Uterus (tissue), 4 donors: ENCODE data around the gene GNB2. TPM values are rescaled to one million over a fixed set of nuclear protein-coding genes. Genes with fewer than 3 reads are reported as not detected.
A peak's percentile ranks its signal among the peaks of the same experiment; 100 is the strongest.

Source experiments
- DNase-seq, 2 donors: peaks; one replicate each; pipeline ENCODE4 v3.0.0-alpha.2; 2019 to 2020
- H3K27ac ChIP-seq, 2 donors: fragments of 200-600 bp; sonication (generic); 1 replicate in 1 of 2; 2 replicates in 1 of 2; pipeline ENCODE4 v1.5.1; 2016 to 2018
- H3K27me3 ChIP-seq, 2 donors: fragments of 200-600 bp; sonication (generic); one replicate each; pipeline ENCODE4 v1.5.1; 2018 to 2019; ENCODE audit warnings: control low read depth in 1 of 2
- H3K36me3 ChIP-seq, 2 donors: fragments of 200-600 bp; sonication (generic); one replicate each; pipeline ENCODE4 v1.5.1; 2019; ENCODE audit warnings: control low read depth in 1 of 2
- H3K4me1 ChIP-seq, 2 donors: fragments of 200-600 bp; sonication (generic); one replicate each; pipeline ENCODE4 v1.5.1; 2018 to 2019; ENCODE audit warnings: control low read depth in 1 of 2
- H3K4me3 ChIP-seq, 2 donors: fragments of 200-600 bp; sonication (generic); 1 replicate in 1 of 2; 2 replicates in 1 of 2; pipeline ENCODE4 v1.5.1; 2018 to 2019; ENCODE audit warnings: mild to moderate bottlenecking in 1 of 2
- H3K9me3 ChIP-seq, 2 donors: fragments of 200-600 bp; sonication (generic); one replicate each; pipeline ENCODE4 v1.5.1; 2019; ENCODE audit warnings: control low read depth in 1 of 2
- POLR2A ChIP-seq, 2 donors: fragments of 450-650 bp; IDR thresholded peaks; one replicate each; pipeline ENCODE4 v1.6.1; 2016; ENCODE audit warnings: antibody characterized with exemption in 2 of 2, mild to moderate bottlenecking in 1 of 2, moderate library complexity in 1 of 2
- intact Hi-C: fragments of 100-400 bp; cut with DNase I; formaldehyde crosslinking; loops from one replicate; pipeline ENCODE4 v1.15.1; 2023; ENCODE audit warnings: low total_unique reads
- total RNA-seq, 4 donors: library from RNA; depleted of rRNA in 3 of 4; stranded (reverse); fragments of >200 nt in 3 of 4; gene quantifications; one replicate each; pipeline versions ENCODE4 v1.1.0 to v1.2.4, GENCODE V29; 2014 to 2023
- TF ChIP-seq, protein P1 (sequence below), 4 experiments: fragments of 200-600 bp in 2 of 4; fragments of 450-650 bp in 2 of 4; sonication (generic) in 2 of 4; IDR thresholded peaks; one replicate each; pipeline ENCODE4 v1.5.1; 2016 to 2019; ENCODE audit warnings: antibody characterized with exemption in 4 of 4, mild to moderate bottlenecking in 2 of 4, moderate library complexity in 1 of 4
- donor health status: DM: yes; HTN: yes; CAD: no.

GNB2 gene
- total RNA-seq, 4 donors from 2014 or later, result 72.0 to 245 (median 94.3) TPM

DNA sequence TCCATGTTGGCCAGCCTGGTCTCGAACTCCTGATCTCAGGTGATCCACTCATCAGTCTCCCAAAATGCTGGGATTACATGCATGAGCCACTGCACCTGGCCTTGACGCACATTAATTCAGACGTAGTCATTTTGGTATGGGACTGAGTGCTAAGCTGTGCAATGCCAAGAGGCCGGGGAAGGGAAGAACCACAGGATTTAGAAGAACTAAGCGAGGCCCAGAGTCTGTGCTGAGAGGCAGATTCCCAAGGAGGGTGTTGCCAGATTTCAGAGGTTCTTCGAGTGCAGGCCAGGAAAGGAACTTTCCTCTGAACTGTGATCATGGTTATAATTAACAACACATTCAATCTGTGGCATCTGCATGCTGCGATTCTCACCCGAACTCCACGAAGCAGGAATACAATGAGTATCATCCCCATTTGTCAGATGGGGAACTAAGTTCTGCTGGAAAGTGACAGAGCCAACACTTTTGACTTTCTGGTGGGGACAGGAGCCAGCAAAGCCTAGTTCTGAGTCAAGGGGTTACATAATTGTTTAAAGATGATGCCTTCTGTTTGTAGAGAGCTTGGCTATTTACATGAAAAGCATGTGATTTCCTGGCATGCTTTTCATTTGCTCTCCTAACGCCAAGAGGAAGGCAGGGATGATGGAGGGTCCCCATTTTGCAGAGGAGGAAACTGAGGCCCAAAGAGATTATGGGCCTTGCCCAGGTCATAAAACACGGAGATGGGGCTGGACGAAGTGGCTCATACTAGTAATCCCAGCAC is 53.6 kb downstream of the GNB2 start:
- peak overlapping the region; percentile 27 to 49 for H3K27ac ChIP-seq

DNA sequence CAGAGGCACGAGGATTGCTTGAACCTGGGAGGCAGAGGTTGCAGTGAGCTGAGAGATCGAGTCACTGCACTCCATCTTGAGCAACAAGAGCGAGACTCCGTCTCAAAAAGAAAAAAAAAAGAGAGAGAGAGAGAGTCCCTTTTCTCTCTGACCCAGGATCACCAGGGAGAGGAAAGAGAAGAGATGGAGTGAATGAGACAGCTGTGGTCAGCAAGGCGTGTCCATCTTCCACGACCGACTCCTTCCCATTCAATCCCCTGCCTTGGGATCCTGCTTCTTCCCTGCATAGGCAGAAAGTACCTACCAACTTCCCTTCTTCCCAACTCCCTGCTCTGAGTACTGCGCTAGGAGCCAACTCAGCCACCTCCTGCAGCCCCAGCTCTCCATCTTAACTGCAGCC is 54.7 kb downstream of the GNB2 start:
- Histone ChIP-seq H3K4me1 (no peaks in the 10 kb centered on the region), H3K27me3 (no peaks in the 10 kb centered on the region), H3K9me3 (no peaks in the 10 kb centered on the region), H3K36me3 (no peaks in the 10 kb centered on the region), H3K27ac (no peak overlapping the region), H3K4me3 (no peak overlapping the region)
- DNase-seq, result no peak
- intact Hi-C loops, result no loop called here
- no peak for TF ChIP-seq POLR2A (IDR thresholded peaks at IDR 0.05)
- TF ChIP-seq, protein P1, sequence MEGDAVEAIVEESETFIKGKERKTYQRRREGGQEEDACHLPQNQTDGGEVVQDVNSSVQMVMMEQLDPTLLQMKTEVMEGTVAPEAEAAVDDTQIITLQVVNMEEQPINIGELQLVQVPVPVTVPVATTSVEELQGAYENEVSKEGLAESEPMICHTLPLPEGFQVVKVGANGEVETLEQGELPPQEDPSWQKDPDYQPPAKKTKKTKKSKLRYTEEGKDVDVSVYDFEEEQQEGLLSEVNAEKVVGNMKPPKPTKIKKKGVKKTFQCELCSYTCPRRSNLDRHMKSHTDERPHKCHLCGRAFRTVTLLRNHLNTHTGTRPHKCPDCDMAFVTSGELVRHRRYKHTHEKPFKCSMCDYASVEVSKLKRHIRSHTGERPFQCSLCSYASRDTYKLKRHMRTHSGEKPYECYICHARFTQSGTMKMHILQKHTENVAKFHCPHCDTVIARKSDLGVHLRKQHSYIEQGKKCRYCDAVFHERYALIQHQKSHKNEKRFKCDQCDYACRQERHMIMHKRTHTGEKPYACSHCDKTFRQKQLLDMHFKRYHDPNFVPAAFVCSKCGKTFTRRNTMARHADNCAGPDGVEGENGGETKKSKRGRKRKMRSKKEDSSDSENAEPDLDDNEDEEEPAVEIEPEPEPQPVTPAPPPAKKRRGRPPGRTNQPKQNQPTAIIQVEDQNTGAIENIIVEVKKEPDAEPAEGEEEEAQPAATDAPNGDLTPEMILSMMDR (IDR thresholded peaks at IDR 0.05), result no peak

More for the DNA sequence above, 53.6 kb downstream of the GNB2 start:
- H3K4me1 ChIP-seq, result no peaks in the 10 kb centered on the region
- H3K27me3 ChIP-seq, result no peaks in the 10 kb centered on the region
- H3K9me3 ChIP-seq, result no peaks in the 10 kb centered on the region
- H3K4me3 ChIP-seq, result no peak overlapping the region
- peak; percentile 48 to 52 for DNase-seq
- no peaks in the 10 kb centered on the region for H3K36me3 ChIP-seq
- intact Hi-C loops, result no loop called here
- TF ChIP-seq POLR2A (IDR thresholded peaks at IDR 0.05), result no peak
- TF ChIP-seq, protein P1 (IDR thresholded peaks at IDR 0.05), result no peak

Other genes with a start within 250 kb of the GNB2 start
- gene ZCWPW1, start 245.0 kb upstream of the GNB2 start, total RNA-seq, result 1 to 10 TPM in 3 of 4 donors, not detected in 1; 1.5 to 6.1 (median 5.2) TPM
- gene MEPCE, start 243.9 kb upstream of the GNB2 start, total RNA-seq, result 10 to 100 TPM; 21.2 to 44.2 (median 30.2) TPM
- gene PPP1R35, start 237.2 kb upstream of the GNB2 start, total RNA-seq, result 10 to 100 TPM in 2 of 4 donors, 1 to 10 TPM in 2; 7.4 to 39.7 (median 17.8) TPM
- gene SPACDR, start 209.5 kb upstream of the GNB2 start, total RNA-seq, result 10 to 100 TPM in 1 of 4 donors, 1 to 10 TPM in 2, not detected in 1; 1.4 to 22.1 (median 1.8) TPM
- gene TSC22D4, start 194.5 kb upstream of the GNB2 start, total RNA-seq, result 10 to 100 TPM; 17.6 to 40.3 (median 19.5) TPM
- 1 to 10 TPM in 2 of 4 donors, under 1 TPM in 2; 0.29 to 6.5 (median 2.4) TPM for gene NYAP1, start 189.8 kb upstream of the GNB2 start, total RNA-seq
- 10 to 100 TPM in 3 of 4 donors, 1 to 10 TPM in 1; 6.8 to 64.4 (median 20.4) TPM for gene AGFG2, start 134.5 kb upstream of the GNB2 start, total RNA-seq
- 1 to 10 TPM in 1 of 4 donors, under 1 TPM in 1, not detected in 2; 0.69 to 6.0 TPM for gene SAP25, start 99.8 kb upstream of the GNB2 start, total RNA-seq
- gene LRCH4, start 87.6 kb upstream of the GNB2 start, total RNA-seq, result 100 to 1,000 TPM in 1 of 4 donors, 10 to 100 TPM in 3; 11.5 to 179 (median 56.8) TPM
- gene FBXO24, start 87.4 kb upstream of the GNB2 start, total RNA-seq, result 1 to 10 TPM in 2 of 4 donors, not detected in 2; 2.9 to 4.9 TPM
- 100 to 1,000 TPM in 1 of 4 donors, 10 to 100 TPM in 2, 1 to 10 TPM in 1; 6.2 to 151 (median 57.8) TPM for gene PCOLCE, start 71.4 kb upstream of the GNB2 start, total RNA-seq
- gene MOSPD3, start 61.2 kb upstream of the GNB2 start, total RNA-seq, result 10 to 100 TPM in 2 of 4 donors, 1 to 10 TPM in 2; 1.3 to 35.3 (median 15.1) TPM
- 1 to 10 TPM in 1 of 4 donors, under 1 TPM in 1, not detected in 2; 0.43 to 2.0 TPM for gene TFR2, start 32.2 kb upstream of the GNB2 start, total RNA-seq
- gene ACTL6B, start 17.3 kb upstream of the GNB2 start, total RNA-seq, result not detected
- gene GIGYF1, start 20.5 kb downstream of the GNB2 start, total RNA-seq, result 10 to 100 TPM in 3 of 4 donors, 1 to 10 TPM in 1; 9.7 to 90.9 (median 31.9) TPM
- 10 to 100 TPM; 16.4 to 53.8 (median 23.8) TPM for gene POP7, start 32.4 kb downstream of the GNB2 start, total RNA-seq
- 1 to 10 TPM in 1 of 4 donors, not detected in 3; 1.1 TPM for gene EPO, start 46.7 kb downstream of the GNB2 start, total RNA-seq
- under 1 TPM in 1 of 4 donors, not detected in 3; 0.07 TPM for gene ZAN, start 59.9 kb downstream of the GNB2 start, total RNA-seq
- 100 to 1,000 TPM in 3 of 4 donors, 10 to 100 TPM in 1; 73.5 to 374 (median 163) TPM for gene EPHB4, start 153.8 kb downstream of the GNB2 start, total RNA-seq
- gene SLC12A9, start 179.0 kb downstream of the GNB2 start, total RNA-seq, result 10 to 100 TPM in 3 of 4 donors, 1 to 10 TPM in 1; 9.0 to 36.9 (median 25.9) TPM
- 100 to 1,000 TPM in 1 of 4 donors, 10 to 100 TPM in 3; 26.2 to 105 (median 61.6) TPM for gene TRIP6, start 193.6 kb downstream of the GNB2 start, total RNA-seq
- gene SRRT, start 201.4 kb downstream of the GNB2 start, total RNA-seq, result 100 to 1,000 TPM in 1 of 4 donors, 10 to 100 TPM in 3; 17.1 to 185 (median 41.1) TPM
- 1 to 10 TPM in 3 of 4 donors, not detected in 1; 4.8 to 9.7 (median 5.0) TPM for gene UFSP1, start 216.0 kb downstream of the GNB2 start, total RNA-seq
- 10 to 100 TPM in 3 of 4 donors, 1 to 10 TPM in 1; 6.7 to 55.9 (median 14.5) TPM for gene ACHE, start 222.1 kb downstream of the GNB2 start, total RNA-seq